Kidney (tissue), 14 donors: ENCODE measurements around the gene TCERG1L. TPM values are rescaled to one million over a fixed set of nuclear protein-coding genes. Genes with fewer than 3 reads are reported as not detected.

Experiments used
- DNase-seq, 5 donors: peaks; one replicate each; pipeline ENCODE4 v3.0.0-alpha.2; 2013 to 2020
- FAIRE-seq: peaks from 2 replicates; lab custom pipeline; 2012; peaks lifted over from hg19 to GRCh38; lab: Jason Lieb, UNC
- H3K27ac ChIP-seq, 2 donors: one replicate each; pipeline ENCODE4 v1.7.0; 2013; ENCODE audit warnings: low read depth in 2 of 2, low read length in 2 of 2, inconsistent platforms in 1 of 2
- H3K27me3 ChIP-seq: one replicate; pipeline ENCODE4 v1.7.1; 2013; ENCODE audit warnings: low read length, inconsistent platforms; ENCODE audit not compliant: control insufficient read depth, insufficient read depth
- H3K36me3 ChIP-seq, 3 donors: one replicate each; pipeline versions ENCODE4 v1.7.0 to v1.7.1; 2013; ENCODE audit warnings: low read length in 3 of 3, control low read depth in 1 of 3, inconsistent platforms in 1 of 3; ENCODE audit not compliant: insufficient read depth in 3 of 3, control insufficient read depth in 2 of 3
- H3K4me1 ChIP-seq, 3 donors: one replicate each; pipeline versions ENCODE4 v1.7.0 to v1.7.1; 2013; ENCODE audit warnings: low read length in 3 of 3, inconsistent platforms in 1 of 3, low read depth in 1 of 3; ENCODE audit not compliant: control insufficient read depth in 2 of 3, insufficient read depth in 2 of 3
- H3K4me3 ChIP-seq, 3 donors: one replicate each; pipeline versions ENCODE4 v1.7.0 to v1.8.1; 2013; ENCODE audit warnings: low read length in 3 of 3, control low read depth in 1 of 3, inconsistent platforms in 1 of 3
- H3K9ac ChIP-seq, 3 donors: one replicate each; pipeline versions ENCODE4 v1.7.0 to v1.7.1; 2013; ENCODE audit warnings: low read length in 3 of 3, control low read depth in 1 of 3, inconsistent platforms in 1 of 3
- H3K9me3 ChIP-seq, 3 donors: one replicate each; pipeline versions ENCODE4 v1.7.0 to v1.7.1; 2013; ENCODE audit warnings: low read length in 3 of 3, control low read depth in 1 of 3, inconsistent platforms in 1 of 3; ENCODE audit not compliant: control insufficient read depth in 2 of 3, insufficient read depth in 1 of 3
- CTCF ChIP-seq: IDR thresholded peaks from 3 replicates; pipeline ENCODE4 v1.5.1; 2012; ENCODE audit warnings: mild to moderate bottlenecking, moderate library complexity, borderline replicate concordance; ENCODE audit not compliant: insufficient read depth; ENCODE audit errors: extremely low read depth
- intact Hi-C: fragments of 100-400 bp; cut with DNase I; formaldehyde crosslinking; loops from one replicate; pipeline ENCODE4 v1.11.1; 2022
- polyA plus RNA-seq: library from polyadenylated mRNA; stranded (reverse); fragments of 350-450 nt; fragmentation: Illumina TruSeq; extraction: RNeasy Lipid Tissue Mini Kit (QIAGEN cat#74804); gene quantifications from one replicate; pipeline ENCODE4 v1.2.3, GENCODE V29; 2014; ENCODE audit warnings: low read depth, low replicate concordance; ENCODE audit not compliant: insufficient read depth
- total RNA-seq: library from RNA; stranded (reverse); fragmentation: NEBNext Ultra II Directional; extraction: Animal tissue kit (Norgen Biotek cat#: 25700); gene quantifications from one replicate; pipeline ENCODE4 v1.2.1, GENCODE V29; 2021
- donor health status: control.
- donor health status: control.
- donor health status: control.
- donor health status: control.
- donor health status: control.
- donor health status: DM: yes; HTN: yes; CAD: no.
- donor health status: Normal renal cell carcinoma (clear cell type).

Gene TCERG1L
- total and polyA plus RNA-seq, 2 donors from 2014 or later: not detected

- intact Hi-C loops: no loop called here
- H3K27me3 ChIP-seq: no peaks in the 10 kb centered on the region
- no peaks in the 10 kb centered on the region for H3K36me3 ChIP-seq
- no peak for TF ChIP-seq CTCF
- DNase-seq: no peak
- no peak overlapping the region for H3K4me3 ChIP-seq
- H3K9ac ChIP-seq: no peak overlapping the region
- no peaks in the 10 kb centered on the region for H3K9me3 ChIP-seq
- no peak overlapping the region for H3K27ac ChIP-seq
- H3K4me1 ChIP-seq: no peaks in the 10 kb centered on the region
- FAIRE-seq: no peak
Measured at GRCh38 chr10:131046194-131046593, 265.3 kb downstream of the TCERG1L start.

GRCh38 chr10:131044379-131045111 lies 267.0 kb downstream of the TCERG1L start:
- H3K36me3 ChIP-seq: no peaks in the 10 kb centered on the region
- peaks cover 0 to 5% (median 0%) of the 10 kb centered on the region in 3 donors for H3K9me3 ChIP-seq
- H3K4me1 ChIP-seq: no peaks in the 10 kb centered on the region
- no peak overlapping the region for H3K4me3 ChIP-seq
- no peak for FAIRE-seq
- no peak overlapping the region for H3K9ac ChIP-seq
- no peak for TF ChIP-seq CTCF
- no peaks in the 10 kb centered on the region for H3K27me3 ChIP-seq
- no peak overlapping the region for H3K27ac ChIP-seq
- DNase-seq: no peak
- intact Hi-C loops: no loop called here

- intact Hi-C loops: no loop called here
Measured at GRCh38 chr10:131043039-131043691, 268.4 kb downstream of the TCERG1L start.

More at GRCh38 chr10:131043039-131043691, 268.4 kb downstream of the TCERG1L start:
- no peak for TF ChIP-seq CTCF
- no peak overlapping the region for H3K27ac ChIP-seq
- H3K4me3 ChIP-seq: no peak overlapping the region
- FAIRE-seq: no peak
- H3K9ac ChIP-seq: no peak overlapping the region
- no peak for DNase-seq
- H3K27me3 ChIP-seq: no peaks in the 10 kb centered on the region
- H3K36me3 ChIP-seq: no peaks in the 10 kb centered on the region
- peaks cover 0 to 5% (median 0%) of the 10 kb centered on the region in 3 donors for H3K9me3 ChIP-seq
- H3K4me1 ChIP-seq: no peaks in the 10 kb centered on the region
